HUES48 (cell line): ENCODE results near the gene ANKHD1.

Source experiments
- H3K27ac ChIP-seq: one replicate; pipeline ENCODE4 v1.7.0; 2013; ENCODE audit warnings: low read depth, low read length, inconsistent platforms
- H3K27me3 ChIP-seq: 2 replicates; pipeline ENCODE4 v1.6.1; 2013; ENCODE audit warnings: mild to moderate bottlenecking, low read length; ENCODE audit not compliant: control insufficient read depth, insufficient read depth
- H3K36me3 ChIP-seq: 2 replicates; pipeline ENCODE4 v1.6.1; 2013; ENCODE audit warnings: low read length; ENCODE audit not compliant: control insufficient read depth, insufficient read depth
- H3K4me1 ChIP-seq: 2 replicates; pipeline ENCODE4 v1.6.1; 2013; ENCODE audit warnings: mild to moderate bottlenecking, low read length; ENCODE audit not compliant: control insufficient read depth, insufficient read depth
- H3K4me3 ChIP-seq: 2 replicates; pipeline ENCODE4 v1.5.1; 2013; ENCODE audit warnings: mild to moderate bottlenecking, low read depth, low read length
- H3K9ac ChIP-seq: 2 replicates; pipeline ENCODE4 v1.6.1; 2013; ENCODE audit warnings: mild to moderate bottlenecking, low read depth, low read length, moderate library complexity
- H3K9me3 ChIP-seq: 2 replicates; pipeline ENCODE4 v1.6.1; 2013; ENCODE audit warnings: low read length; ENCODE audit not compliant: control insufficient read depth, insufficient read depth

The ANKHD1 gene

GRCh38 chr5:140401362-140402257, at the start of gene ANKHD1:
Gene ANKHD1 (plus strand): TSS chr5:140401833. CDS start chr5:140401968, 135 bp downstream.
- peaks cover 20% of the 10 kb centered on the region for H3K4me1 ChIP-seq
- peak within 1 kb of the TSS; percentile 82 for H3K9ac ChIP-seq
- H3K36me3 ChIP-seq = peaks cover 6% of the 10 kb centered on the region; the same call in 1 of the 2 replicates
- H3K27ac ChIP-seq = peak within 1 kb of the TSS; percentile 95
- peak within 1 kb of the TSS; percentile 88 for H3K4me3 ChIP-seq
- no peaks in the 10 kb centered on the region for H3K9me3 ChIP-seq
- H3K27me3 ChIP-seq = no peaks in the 10 kb centered on the region

DNA sequence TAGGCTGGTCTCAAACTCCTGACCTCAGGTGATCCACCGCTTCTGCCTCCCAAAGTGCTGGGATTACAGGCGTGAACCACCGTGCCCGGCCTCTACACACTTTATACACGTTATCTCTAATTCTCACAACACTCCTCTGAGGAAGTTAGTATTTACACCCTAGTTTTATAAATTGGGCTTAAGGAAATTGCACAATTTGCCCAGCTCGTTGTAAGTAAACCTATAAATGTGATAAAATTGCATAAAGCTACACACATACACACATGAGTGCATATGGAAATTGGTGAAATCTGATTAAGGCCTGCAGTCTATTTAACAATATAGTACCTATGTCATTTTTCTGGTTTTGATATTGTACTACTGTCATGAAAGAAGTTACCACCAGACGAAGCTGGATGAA, 46.1 kb upstream of the ANKHD1 start:
- Histone ChIP-seq H3K36me3 (no peaks in the 10 kb centered on the region), H3K27ac (no peak overlapping the region), H3K4me1 (no peaks in the 10 kb centered on the region), H3K27me3 (no peaks in the 10 kb centered on the region), H3K4me3 (no peak overlapping the region), H3K9me3 (no peaks in the 10 kb centered on the region), H3K9ac (no peak overlapping the region)

DNA sequence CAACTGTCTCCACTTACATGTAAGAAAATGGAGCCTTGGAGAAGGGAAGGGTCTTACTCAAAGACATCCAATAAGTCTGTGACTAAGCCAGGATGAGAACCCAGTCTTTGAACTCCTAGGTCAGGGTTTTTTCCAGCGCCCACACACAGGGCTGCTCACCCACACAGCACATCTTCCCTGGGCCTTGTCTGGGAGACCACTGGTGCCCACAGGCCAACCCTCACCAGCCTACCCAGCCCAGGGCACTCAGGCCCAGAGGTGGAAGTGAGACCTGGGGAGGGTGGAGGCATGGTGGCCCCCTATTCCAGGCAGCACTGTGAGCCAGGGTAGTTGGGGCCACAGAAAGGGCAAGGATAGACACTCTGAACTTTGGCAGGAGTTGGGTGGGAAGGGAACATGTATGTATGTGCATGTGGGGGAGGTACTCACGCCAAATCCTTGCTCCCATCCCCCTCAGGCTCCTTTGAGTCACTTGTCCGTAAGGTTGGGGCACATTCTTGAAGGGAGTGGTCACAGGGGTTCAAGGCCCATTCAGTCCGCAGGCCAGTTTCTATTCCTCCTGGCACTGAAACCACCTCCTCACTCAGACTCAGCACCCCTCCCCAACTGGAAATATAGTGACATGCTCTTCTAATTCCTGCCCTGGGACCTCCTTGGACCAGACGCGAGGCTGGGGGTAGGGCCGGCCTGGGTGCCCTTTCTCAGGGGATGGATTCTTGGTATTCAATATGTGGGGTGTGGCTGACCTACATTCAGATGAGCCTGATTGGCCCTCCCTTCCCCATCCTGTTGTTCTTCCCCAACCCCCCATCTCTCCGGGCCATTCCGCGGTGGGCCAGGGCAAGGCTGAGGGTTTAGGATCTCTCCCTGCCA, 44.5 kb upstream of the ANKHD1 start:
- no peak overlapping the region for H3K27ac ChIP-seq
- H3K9me3 ChIP-seq = no peaks in the 10 kb centered on the region
- no peak overlapping the region for H3K9ac ChIP-seq
- H3K4me3 ChIP-seq = no peak overlapping the region
- H3K27me3 ChIP-seq = no peaks in the 10 kb centered on the region
- H3K36me3 ChIP-seq = no peaks in the 10 kb centered on the region
- no peaks in the 10 kb centered on the region for H3K4me1 ChIP-seq

GRCh38 chr5:140357726-140358093, 43.9 kb upstream of the ANKHD1 start:
- Histone ChIP-seq H3K27ac (no peak overlapping the region), H3K4me1 (no peaks in the 10 kb centered on the region; the same call in 1 of the 2 replicates), H3K9me3 (no peaks in the 10 kb centered on the region), H3K27me3 (no peaks in the 10 kb centered on the region), H3K4me3 (no peak overlapping the region), H3K9ac (no peak overlapping the region), H3K36me3 (no peaks in the 10 kb centered on the region)

DNA sequence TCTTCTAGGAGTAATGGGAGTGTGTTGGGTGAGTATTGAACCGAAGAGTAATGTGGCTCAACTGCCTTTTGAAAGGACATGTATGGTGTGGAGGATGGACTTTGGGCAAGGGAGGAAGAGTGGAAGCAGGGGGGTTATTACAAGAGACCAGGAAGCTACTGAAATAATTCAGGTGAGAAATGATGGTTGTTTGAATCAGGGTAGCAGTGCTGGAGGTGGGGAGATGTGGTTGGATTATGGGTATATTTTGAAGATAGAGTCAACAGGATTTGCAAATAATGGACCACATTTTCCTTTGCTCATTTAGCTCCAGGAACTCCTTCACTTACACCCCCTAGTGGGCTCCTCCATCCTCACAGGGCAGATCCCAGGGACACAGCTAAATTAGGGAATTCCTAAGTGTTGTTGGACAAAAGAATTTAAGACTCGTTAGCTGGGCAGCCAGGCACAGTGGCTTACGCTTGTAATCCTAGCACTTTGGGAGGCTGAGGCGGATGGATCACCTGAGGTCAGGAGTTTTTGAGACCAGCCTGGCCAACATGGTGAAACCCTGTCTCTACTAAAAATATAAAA, 42.8 kb upstream of the ANKHD1 start:
- no peaks in the 10 kb centered on the region; the same call in 1 of the 2 replicates for H3K4me1 ChIP-seq
- H3K9ac ChIP-seq = no peak overlapping the region
- no peak overlapping the region for H3K4me3 ChIP-seq
- peaks cover 4% of the 10 kb centered on the region; the same call in 1 of the 2 replicates for H3K27me3 ChIP-seq
- no peaks in the 10 kb centered on the region for H3K36me3 ChIP-seq
- no peaks in the 10 kb centered on the region for H3K9me3 ChIP-seq
- H3K27ac ChIP-seq = no peak overlapping the region

GRCh38 chr5:140360101-140360500, 41.5 kb upstream of the ANKHD1 start, which contains the start of gene SLC4A9:
Gene SLC4A9 (plus strand): TSS chr5:140360194. CDS start chr5:140360237, 43 bp downstream.
- H3K9me3 ChIP-seq = no peaks in the 10 kb centered on the region
- H3K27me3 ChIP-seq = peaks cover 8% of the 10 kb centered on the region; the same call in 1 of the 2 replicates
- H3K9ac ChIP-seq = no peak within 1 kb of the TSS
- no peak within 1 kb of the TSS for H3K4me3 ChIP-seq
- H3K36me3 ChIP-seq = no peaks in the 10 kb centered on the region
- no peak within 1 kb of the TSS for H3K27ac ChIP-seq
- no peaks in the 10 kb centered on the region; the same call in 1 of the 2 replicates for H3K4me1 ChIP-seq

DNA sequence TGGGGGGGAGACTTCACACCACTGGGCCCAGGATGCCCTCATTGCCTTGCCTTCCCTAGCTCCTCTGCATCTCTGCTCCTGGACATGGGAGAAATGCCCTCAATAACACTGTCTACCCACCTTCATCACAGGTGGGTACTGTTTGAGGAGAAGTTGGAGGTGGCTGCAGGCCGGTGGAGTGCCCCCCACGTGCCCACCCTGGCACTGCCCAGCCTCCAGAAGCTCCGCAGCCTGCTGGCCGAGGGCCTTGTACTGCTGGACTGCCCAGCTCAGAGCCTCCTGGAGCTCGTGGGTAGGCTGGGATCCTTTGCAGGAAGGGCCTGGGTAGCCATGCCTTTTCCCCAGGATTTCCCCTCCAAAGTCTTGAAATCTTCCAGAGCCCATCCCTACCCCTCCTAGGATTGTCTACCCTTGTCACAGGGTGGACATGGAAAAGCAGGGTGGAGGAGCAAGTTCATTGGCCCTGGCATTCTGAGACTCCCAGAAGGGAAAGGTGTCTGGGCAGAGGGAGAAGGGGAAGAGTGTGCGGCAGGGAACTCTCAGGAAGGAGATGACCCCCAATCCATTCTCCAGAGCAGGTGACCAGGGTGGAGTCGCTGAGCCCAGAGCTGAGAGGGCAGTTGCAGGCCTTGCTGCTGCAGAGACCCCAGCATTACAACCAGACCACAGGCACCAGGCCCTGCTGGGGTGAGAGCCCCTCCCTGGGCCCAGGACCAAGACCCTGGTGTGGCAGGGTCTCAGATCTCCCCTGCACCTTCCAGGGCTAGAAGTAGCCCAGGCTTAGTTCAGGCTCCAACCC, 40.8 kb upstream of the ANKHD1 start:
- no peaks in the 10 kb centered on the region for H3K9me3 ChIP-seq
- no peak overlapping the region for H3K4me3 ChIP-seq
- no peak overlapping the region for H3K27ac ChIP-seq
- H3K4me1 ChIP-seq = no peaks in the 10 kb centered on the region; the same call in 1 of the 2 replicates
- H3K9ac ChIP-seq = no peak overlapping the region
- H3K27me3 ChIP-seq = peaks cover 8% of the 10 kb centered on the region; the same call in 1 of the 2 replicates
- H3K36me3 ChIP-seq = no peaks in the 10 kb centered on the region

DNA sequence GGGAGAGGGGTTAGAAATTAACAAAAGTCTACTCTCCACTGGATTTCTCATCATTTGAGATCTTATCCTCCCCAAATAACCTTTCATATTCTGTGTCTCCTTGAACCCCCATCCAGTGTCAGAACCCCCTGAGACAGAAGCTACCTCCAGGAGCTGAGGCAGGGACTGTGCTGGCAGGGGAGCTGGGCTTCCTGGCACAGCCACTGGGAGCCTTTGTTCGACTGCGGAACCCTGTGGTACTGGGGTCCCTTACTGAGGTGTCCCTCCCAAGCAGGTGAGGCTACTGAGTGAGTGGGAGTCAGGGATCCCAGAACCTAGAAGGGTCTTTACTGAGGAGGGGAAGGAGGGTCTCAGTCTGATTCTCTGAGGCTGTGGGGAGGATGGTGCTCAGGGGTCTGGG, 39.7 kb upstream of the ANKHD1 start:
- Histone ChIP-seq H3K27ac (no peak overlapping the region), H3K36me3 (no peaks in the 10 kb centered on the region), H3K27me3 (peaks cover 8% of the 10 kb centered on the region; the same call in 1 of the 2 replicates), H3K4me1 (no peaks in the 10 kb centered on the region; the same call in 1 of the 2 replicates), H3K9ac (no peak overlapping the region), H3K9me3 (no peaks in the 10 kb centered on the region), H3K4me3 (no peak overlapping the region)

DNA sequence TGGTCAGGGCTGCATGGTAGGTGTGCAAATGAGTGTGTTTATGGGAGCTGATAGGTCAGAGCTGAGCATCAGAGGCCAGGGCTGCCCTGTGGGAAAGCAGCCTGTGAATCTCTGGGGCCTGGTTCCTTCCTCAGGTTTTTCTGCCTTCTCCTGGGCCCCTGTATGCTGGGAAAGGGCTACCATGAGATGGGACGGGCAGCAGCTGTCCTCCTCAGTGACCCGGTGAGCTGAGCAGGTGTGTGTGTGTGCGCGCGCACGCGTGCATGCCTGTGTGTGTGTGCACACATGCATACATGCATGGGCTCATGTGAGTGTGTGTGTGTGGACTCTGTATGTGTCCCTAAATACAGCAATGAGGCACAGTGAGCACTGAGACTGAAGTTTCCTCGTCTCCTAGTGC, 39.3 kb upstream of the ANKHD1 start:
- H3K27ac ChIP-seq = no peak overlapping the region
- no peak overlapping the region for H3K4me3 ChIP-seq

More for the DNA sequence above, 39.3 kb upstream of the ANKHD1 start:
- H3K27me3 ChIP-seq = peaks cover 8% of the 10 kb centered on the region; the same call in 1 of the 2 replicates
- H3K9ac ChIP-seq = no peak overlapping the region
- no peaks in the 10 kb centered on the region for H3K36me3 ChIP-seq
- H3K4me1 ChIP-seq = no peaks in the 10 kb centered on the region; the same call in 1 of the 2 replicates
- H3K9me3 ChIP-seq = no peaks in the 10 kb centered on the region
